LNCaP clone FGC (cell line): ENCODE data around the gene C2orf42.
"Not testable (repeated sequence)": the region's sequence is repeated elsewhere in the genome, so short reads cannot be mapped to it uniquely, and the experiment has no call there.

Source experiments
- DNase-seq: peaks from one replicate; pipeline ENCODE4 v3.0.0-alpha.2; 2011; ENCODE audit warnings: low read depth
- H3K4me3 ChIP-seq: 2 replicates; pipeline ENCODE4 v1.5.1; 2011; ENCODE audit warnings: mild to moderate bottlenecking, low read depth, low read length, control low read depth
- CTCF ChIP-seq: IDR thresholded peaks from 2 replicates; pipeline ENCODE4 v1.5.1; 2012; ENCODE audit warnings: mild to moderate bottlenecking; ENCODE audit not compliant: control insufficient read depth, insufficient read depth; ENCODE audit errors: extremely low read depth

C2orf42 gene

GRCh38 chr2:70181363-70181956 is 9.4 kb downstream of the C2orf42 start:
- TF ChIP-seq CTCF, result no peak
- no peak overlapping the region for H3K4me3 ChIP-seq
- no peak for DNase-seq

- H3K4me3 ChIP-seq, result no peak overlapping the region
- DNase-seq, result no peak
- no peak for TF ChIP-seq CTCF
Measured at GRCh38 chr2:70173520-70173919, 17.3 kb downstream of the C2orf42 start.

- not testable (repeated sequence) for DNase-seq, H3K4me3 ChIP-seq
Measured at GRCh38 chr2:70169654-70170245, 21.1 kb downstream of the C2orf42 start.

GRCh38 chr2:70161069-70161534 is 29.7 kb downstream of the C2orf42 start:
- no peak overlapping the region for H3K4me3 ChIP-seq
- DNase-seq, result peak; percentile 88
- TF ChIP-seq CTCF, result no peak

- no peak for DNase-seq
- no peak for TF ChIP-seq CTCF
- H3K4me3 ChIP-seq, result no peak overlapping the region
Measured at GRCh38 chr2:70160545-70160944, 30.3 kb downstream of the C2orf42 start.

- not testable (repeated sequence) for DNase-seq, H3K4me3 ChIP-seq
Measured at GRCh38 chr2:70149130-70149686, 41.6 kb downstream of the C2orf42 start.

GRCh38 chr2:70148211-70148760 is 42.5 kb downstream of the C2orf42 start:
- not testable (repeated sequence) for DNase-seq, H3K4me3 ChIP-seq

GRCh38 chr2:70145851-70146739 is 44.7 kb downstream of the C2orf42 start:
- no peak for TF ChIP-seq CTCF

More at GRCh38 chr2:70145851-70146739, 44.7 kb downstream of the C2orf42 start:
- DNase-seq, result no peak
- no peak overlapping the region for H3K4me3 ChIP-seq
